Measurements from ENCODE around the gene OTUD3. TPM values are rescaled to one million over a fixed set of nuclear protein-coding genes. Genes with fewer than 3 reads are reported as not detected.
"Not testable (repeated sequence)": the region's sequence is repeated elsewhere in the genome, so short reads cannot be mapped to it uniquely, and the experiment has no call there.

The OTUD3 gene
- total RNA-seq, 4 donors from 2014 or later = 1.9 to 5.0 (median 3.2) TPM

DNA sequence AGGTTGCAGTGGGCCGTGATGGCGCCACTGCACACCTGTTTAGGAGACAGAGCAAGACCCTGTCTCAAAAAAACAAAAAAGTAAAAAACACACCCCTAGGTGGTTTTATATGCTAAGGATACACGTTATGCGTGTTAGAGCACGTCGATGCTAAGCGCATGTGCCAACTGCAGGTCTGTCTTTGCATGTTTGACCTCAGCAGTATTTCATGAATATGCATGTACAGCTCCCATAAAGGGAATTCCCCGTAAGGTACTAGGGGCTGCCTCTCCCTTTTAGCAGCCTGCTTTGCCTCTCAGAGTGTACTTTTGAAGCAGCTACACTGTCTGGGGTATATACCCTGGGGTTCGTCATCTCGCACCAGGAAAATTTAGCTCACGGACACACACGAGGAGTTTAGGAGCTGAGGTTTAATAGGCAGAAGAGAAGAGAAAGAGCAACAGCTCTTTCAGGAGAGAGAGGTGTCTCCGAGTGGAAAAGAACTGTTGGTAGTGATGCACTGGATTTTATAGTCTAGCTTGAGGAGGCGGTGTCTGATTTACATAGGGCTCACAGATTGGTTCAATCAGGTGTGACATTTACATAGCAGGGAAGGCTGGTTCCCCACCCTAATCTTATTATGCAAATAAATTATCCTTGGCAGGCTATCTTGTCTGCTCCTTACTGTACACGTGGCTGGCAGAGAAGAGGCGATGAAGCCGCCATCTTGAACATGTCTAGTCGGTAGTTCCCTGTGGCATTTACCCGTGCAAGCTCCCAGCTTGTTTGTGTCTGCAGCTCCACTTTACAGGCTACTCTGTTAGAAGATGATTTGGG, 4.2 kb upstream of the OTUD3 start:
- peaks cover 3 to 20% (median 9%) of the 10 kb centered on the region in 3 donors for H3K4me1 ChIP-seq
- intact Hi-C loops (cut with DNase I) = no loop called here
- H3K27ac ChIP-seq = peak overlapping the region in 3 of 4 donors; percentile 56 to 75 (median 70)
- no peak for DNase-seq
- TF ChIP-seq POLR2A (IDR thresholded peaks at IDR 0.05) = peak in 1 of 4 donors; percentile 32
- TF ChIP-seq, protein P1, sequence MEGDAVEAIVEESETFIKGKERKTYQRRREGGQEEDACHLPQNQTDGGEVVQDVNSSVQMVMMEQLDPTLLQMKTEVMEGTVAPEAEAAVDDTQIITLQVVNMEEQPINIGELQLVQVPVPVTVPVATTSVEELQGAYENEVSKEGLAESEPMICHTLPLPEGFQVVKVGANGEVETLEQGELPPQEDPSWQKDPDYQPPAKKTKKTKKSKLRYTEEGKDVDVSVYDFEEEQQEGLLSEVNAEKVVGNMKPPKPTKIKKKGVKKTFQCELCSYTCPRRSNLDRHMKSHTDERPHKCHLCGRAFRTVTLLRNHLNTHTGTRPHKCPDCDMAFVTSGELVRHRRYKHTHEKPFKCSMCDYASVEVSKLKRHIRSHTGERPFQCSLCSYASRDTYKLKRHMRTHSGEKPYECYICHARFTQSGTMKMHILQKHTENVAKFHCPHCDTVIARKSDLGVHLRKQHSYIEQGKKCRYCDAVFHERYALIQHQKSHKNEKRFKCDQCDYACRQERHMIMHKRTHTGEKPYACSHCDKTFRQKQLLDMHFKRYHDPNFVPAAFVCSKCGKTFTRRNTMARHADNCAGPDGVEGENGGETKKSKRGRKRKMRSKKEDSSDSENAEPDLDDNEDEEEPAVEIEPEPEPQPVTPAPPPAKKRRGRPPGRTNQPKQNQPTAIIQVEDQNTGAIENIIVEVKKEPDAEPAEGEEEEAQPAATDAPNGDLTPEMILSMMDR (IDR thresholded peaks at IDR 0.05) = no peak
- no peaks in the 10 kb centered on the region for H3K9me3 ChIP-seq
- H3K27me3 ChIP-seq = peaks cover 0 to 35% (median 0%) of the 10 kb centered on the region in 4 donors
- H3K36me3 ChIP-seq = no peaks in the 10 kb centered on the region
- peak overlapping the region in 2 of 4 donors; percentile 15 to 32 for H3K4me3 ChIP-seq
- WGBS, 2 donors = 38 to 41% methylated on average over 19 of the region's 19 CpGs

DNA sequence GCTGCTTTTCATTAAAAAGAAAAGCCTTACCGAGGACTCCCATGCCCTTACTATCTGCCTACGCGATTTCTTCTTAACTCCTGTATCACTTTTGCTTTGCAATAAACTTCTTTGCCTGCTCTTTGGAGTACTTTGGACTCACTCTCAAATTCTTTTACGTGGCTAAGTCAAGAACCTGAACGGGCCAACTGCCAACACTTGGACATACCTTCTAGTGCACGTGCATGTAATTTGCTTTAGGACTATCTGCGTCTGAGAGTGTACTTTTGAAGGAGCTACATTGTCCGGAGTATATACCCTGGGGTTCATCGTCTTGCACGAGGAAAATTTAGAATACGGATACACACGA, 3.6 kb upstream of the OTUD3 start:
- intact Hi-C loops (cut with DNase I) = no loop called here
- DNase-seq = no peak
- no peak for TF ChIP-seq POLR2A (IDR thresholded peaks at IDR 0.05)
- TF ChIP-seq, protein P1 (IDR thresholded peaks at IDR 0.05) = no peak
- Histone ChIP-seq H3K27me3 (peaks cover 0 to 30% (median 0%) of the 10 kb centered on the region in 4 donors), H3K27ac (peak overlapping the region in 2 of 4 donors; percentile 56 to 75), H3K36me3 (no peaks in the 10 kb centered on the region), H3K4me1 (peaks cover 9 to 26% (median 15%) of the 10 kb centered on the region in 3 donors), H3K9me3 (no peaks in the 10 kb centered on the region), H3K4me3 (no peak overlapping the region)
- 82 to 85% methylated on average over 12 of the region's 12 CpGs for WGBS, 2 donors

DNA sequence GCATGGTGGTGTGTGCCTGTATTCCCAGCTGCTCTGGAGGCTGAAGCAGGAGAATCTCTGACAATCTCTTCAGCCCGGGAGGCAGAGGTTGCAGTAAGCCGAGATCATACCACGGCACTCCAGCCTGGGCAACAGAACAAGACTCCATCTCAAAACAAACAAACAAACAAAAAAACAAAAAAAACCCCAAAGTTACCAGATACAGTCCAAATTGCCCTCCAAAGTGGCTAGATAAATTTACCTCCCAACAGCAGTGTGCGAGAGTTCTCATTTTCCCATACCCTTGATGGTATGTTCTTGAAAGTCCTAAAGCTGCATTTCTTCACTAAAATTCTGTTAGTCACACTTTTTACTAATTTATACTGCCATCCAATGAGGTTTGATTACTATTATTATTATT, 3.0 kb upstream of the OTUD3 start:
- Histone ChIP-seq H3K4me3 (no peak overlapping the region), H3K4me1 (peaks cover 11 to 32% (median 21%) of the 10 kb centered on the region in 3 donors), H3K36me3 (no peaks in the 10 kb centered on the region), H3K9me3 (no peaks in the 10 kb centered on the region), H3K27ac (no peak overlapping the region), H3K27me3 (peaks cover 0 to 28% (median 0%) of the 10 kb centered on the region in 4 donors)
- no peak for DNase-seq
- TF ChIP-seq POLR2A (IDR thresholded peaks at IDR 0.05) = no peak
- TF ChIP-seq, protein P1 (IDR thresholded peaks at IDR 0.05) = no peak
- 94 to 96% methylated on average over 4 of the region's 4 CpGs for WGBS, 2 donors
- intact Hi-C loops (cut with DNase I) = no loop called here

GRCh38 chr1:19879661-19880060, 2.5 kb upstream of the OTUD3 start:
- DNase-seq = no peak
- intact Hi-C loops (cut with DNase I) = no loop called here
- Histone ChIP-seq H3K27ac (no peak overlapping the region), H3K9me3 (no peaks in the 10 kb centered on the region), H3K4me1 (peaks cover 11 to 36% (median 23%) of the 10 kb centered on the region in 3 donors), H3K4me3 (no peak overlapping the region), H3K36me3 (no peaks in the 10 kb centered on the region), H3K27me3 (peaks cover 0 to 28% (median 0%) of the 10 kb centered on the region in 4 donors)
- TF ChIP-seq, protein P1 (IDR thresholded peaks at IDR 0.05) = no peak
- no peak for TF ChIP-seq POLR2A (IDR thresholded peaks at IDR 0.05)
- WGBS, 2 donors = 88 to 89% methylated on average over 4 of the region's 4 CpGs

GRCh38 chr1:19880841-19881240, 1.4 kb upstream of the OTUD3 start:
- 77 to 84% methylated on average over 5 of the region's 5 CpGs for WGBS, 2 donors
- H3K27ac ChIP-seq; H3K36me3 ChIP-seq; DNase-seq; H3K4me3 ChIP-seq; H3K9me3 ChIP-seq; intact Hi-C loops (cut with DNase I): not testable (repeated sequence)
- H3K27me3 ChIP-seq = peaks cover 0 to 21% (median 0%) of the 10 kb centered on the region in 4 donors
- peaks cover 11 to 43% (median 23%) of the 10 kb centered on the region in 3 donors for H3K4me1 ChIP-seq

All from esophagus squamous epithelium (tissue), 5 donors.